Upper lobe of left lung (tissue), 4 donors: ENCODE results near the gene NUP85.

Experiments
- CTCF ChIP-seq, 6 experiments: fragments of 450-650 bp in 4 of 6; fragments of 200-600 bp in 2 of 6; sonication (generic) in 2 of 6; IDR thresholded peaks; one replicate each; pipeline ENCODE4 v1.5.1; 2016 to 2019; ENCODE audit warnings: antibody characterized with exemption in 6 of 6
- EP300 ChIP-seq, 4 donors: sonication (generic); formaldehyde crosslinking; IDR thresholded peaks; one replicate each; pipeline ENCODE4 v1.5.1; 2017; ENCODE audit warnings: antibody characterized with exemption in 4 of 4, control low read depth in 2 of 4
- POLR2A ChIP-seq, 4 donors: fragments of 450-650 bp; IDR thresholded peaks; one replicate each; pipeline ENCODE4 v1.5.1; 2016 to 2017; ENCODE audit warnings: antibody characterized with exemption in 4 of 4, mild to moderate bottlenecking in 2 of 4

- TF ChIP-seq EP300 (IDR thresholded peaks at IDR 0.05) (no peak), CTCF (IDR thresholded peaks at IDR 0.05) (no peak), POLR2A (IDR thresholded peaks at IDR 0.05) (no peak)
Measured at GRCh38 chr17:75181608-75182318, 23.7 kb upstream of the NUP85 start.
